GM12878 (cell line): ENCODE data around the gene GTF2IRD1. TPM values are rescaled to one million over a fixed set of nuclear protein-coding genes. Genes with fewer than 3 reads are reported as not detected.
"Not testable (repeated sequence)": the region's sequence is repeated elsewhere in the genome, so short reads cannot be mapped to it uniquely, and the experiment has no call there.

Source experiments
- ATAC-seq: fragments of 200-7000 bp; cut with Tn5 transposase; 3 replicates; pipeline ENCODE4 v1.9.1; 2020; ENCODE audit warnings: mild to moderate bottlenecking, moderate library complexity
- BruUV-seq: library from RNA; stranded (reverse); fragments of 400-500 nt; replicated peaks from 2 replicates; lab custom pipeline; 2021; lab: Mats Ljungman, UMichigan
- CTCF ChIA-PET: fragments of 300-600 bp; sonication (Branson Sonifier 250); formaldehyde crosslinking; extraction: SDS; loops from one replicate; lab custom pipeline; 2021; ENCODE audit warnings: inconsistent platforms; lab: Yijun Ruan, JAX
- POLR2A ChIA-PET: fragments of 350-600 bp; formaldehyde crosslinking; extraction: SDS; loops from one replicate; lab custom pipeline; 2021; ENCODE audit warnings: inconsistent platforms; lab: Charles Lee
- RAD21 ChIA-PET: fragments of 300-600 bp; sonication (Branson Sonifier 250); formaldehyde crosslinking; loops from one replicate; lab custom pipeline; 2023; ENCODE audit warnings: antibody characterized with exemption; ENCODE audit not compliant: unreplicated experiment; lab: Charles Lee
- SMC1A ChIA-PET: fragments of 300-600 bp; sonication (Branson Sonifier 250); formaldehyde crosslinking; loops from one replicate; lab custom pipeline; 2023; ENCODE audit not compliant: unreplicated experiment, uncharacterized antibody; lab: Charles Lee
- DNase-seq: peaks from one replicate; pipeline ENCODE4 v3.0.0-alpha.2; 2011; ENCODE audit warnings: low read depth, low spot score
- FAIRE-seq: peaks from 3 replicates; lab custom pipeline; 2011; peaks lifted over from hg19 to GRCh38; lab: Jason Lieb, UNC
- H2AFZ ChIP-seq: 2 replicates; pipeline ENCODE4 v1.6.0; 2011; ENCODE audit warnings: low read depth, low read length, control low read depth; ENCODE audit not compliant: control insufficient read depth
- H3K27ac ChIP-seq: 2 replicates; pipeline ENCODE4 v1.5.1; 2011; ENCODE audit warnings: control low read depth; ENCODE audit not compliant: control insufficient read depth, insufficient read depth
- H3K27me3 ChIP-seq, 2 experiments: replicated peaks in 1 of 2; 2 replicates each; pipeline versions ENCODE4 v1.6.0 to v1.6.1; 2011; ENCODE audit warnings: low read length in 1 of 2; ENCODE audit not compliant: control insufficient read depth in 2 of 2, insufficient read depth in 2 of 2
- H3K36me3 ChIP-seq, 2 experiments: 2 replicates each; pipeline ENCODE4 v1.5.1; 2011; ENCODE audit warnings: low read length in 1 of 2; ENCODE audit not compliant: control insufficient read depth in 2 of 2, insufficient read depth in 2 of 2
- H3K4me1 ChIP-seq: 2 replicates; pipeline ENCODE4 v1.6.1; 2011; ENCODE audit warnings: mild to moderate bottlenecking, low read length, moderate library complexity, mixed read lengths; ENCODE audit not compliant: control insufficient read depth, insufficient read depth
- H3K4me2 ChIP-seq: 2 replicates; pipeline ENCODE4 v1.6.0; 2011; ENCODE audit warnings: control low read depth; ENCODE audit not compliant: control insufficient read depth, insufficient read depth
- H3K4me3 ChIP-seq: fragments of 200-600 bp; sonication (generic); 2 replicates; pipeline ENCODE4 v1.5.1; 2016
- H3K79me2 ChIP-seq: 2 replicates; pipeline ENCODE4 v1.6.0; 2011; ENCODE audit warnings: low read length; ENCODE audit not compliant: control insufficient read depth, insufficient read depth
- H3K9ac ChIP-seq: 2 replicates; pipeline ENCODE4 v1.8.0; 2011; ENCODE audit warnings: low read length, control low read depth, mixed read lengths; ENCODE audit not compliant: control insufficient read depth, insufficient read depth
- H3K9me3 ChIP-seq: replicated peaks from 3 replicates; pipeline ENCODE4 v1.5.1; 2011; ENCODE audit warnings: mild to moderate bottlenecking, low read length; ENCODE audit not compliant: control insufficient read depth, insufficient read depth
- H4K20me1 ChIP-seq: 2 replicates; pipeline ENCODE4 v1.6.0; 2011; ENCODE audit not compliant: control insufficient read depth, insufficient read depth
- IKZF2 ChIP-seq, 2 experiments: fragments of 450-650 bp; IDR thresholded peaks; 2 replicates each; pipeline ENCODE4 v1.6.1; 2017; ENCODE audit warnings: mild to moderate bottlenecking in 2 of 2, moderate library complexity in 2 of 2
- RAD51 ChIP-seq: fragments of 450-650 bp; IDR thresholded peaks from 2 replicates; pipeline ENCODE4 v1.6.1; 2016; ENCODE audit warnings: moderate library complexity, mild to moderate bottlenecking, inconsistent platforms
- SMC3 ChIP-seq: IDR thresholded peaks from 2 replicates; pipeline ENCODE4 v1.6.1; 2011; ENCODE audit warnings: low read length, improper control_type of control experiment, borderline replicate concordance
- TCF7 ChIP-seq: IDR thresholded peaks from 2 replicates; pipeline ENCODE4 v1.6.1; 2014; ENCODE audit warnings: antibody characterized with exemption, borderline replicate concordance
- WGBS: methylation state at CpG from one replicate; pipeline ENCODE4 v1.1.6; 2016; ENCODE audit warnings: low lambda C conversion rate; ENCODE audit not compliant: insufficient replicate concordance, insufficient coverage; ENCODE audit errors: missing lambda C conversion rate; 5-methylcytosine and 5-hydroxymethylcytosine counted together
- in situ Hi-C: fragments of 300-500 bp; cut with MboI; formaldehyde crosslinking; loops from 9 replicates; pipeline ENCODE4 v1.14.3; 2018; ENCODE audit warnings: mixed read lengths
- intact Hi-C: fragments of 100-400 bp; cut with micrococcal nuclease; formaldehyde crosslinking; loops from one replicate; pipeline ENCODE4 v1.14.2; 2022; ENCODE audit not compliant: unreplicated experiment
- polyA plus RNA-seq, 11 experiments: library from polyadenylated mRNA; depleted of rRNA in 4 of 11; unstranded in 6 of 11; stranded (reverse) in 5 of 11; fragments of >200 nt; fragmentation: Nextera tagmentation in 4 of 11; fragmentation: Illumina TruSeq in 1 of 11; extraction: Ambion mirVana in 4 of 11; extraction: Trizol in 1 of 11; gene quantifications; 1 replicate in 1 of 11; 2 replicates in 10 of 11; pipeline versions ENCODE4 v1.2.1 to v1.2.3, GENCODE V29; 2011 to 2016; ENCODE audit warnings: inconsistent platforms in 2 of 11, missing spikeins in 2 of 11, low read depth in 1 of 11
- total RNA-seq, 4 experiments: library from RNA; depleted of rRNA in 3 of 4; stranded (reverse); fragments of >200 nt in 3 of 4; fragmentation: Illumina TruSeq in 1 of 4; extraction: Trizol in 1 of 4; gene quantifications; 2 replicates each; pipeline versions ENCODE4 v1.2.1 to v1.2.3, GENCODE V29; 2013 to 2021

Gene GTF2IRD1
- total and polyA plus RNA-seq, 10 of the 15 experiments (the other 5 are each of a cell fraction or from before 2014, with no cell fraction given), result 0.48 to 3.0 (median 1.3) TPM

DNA sequence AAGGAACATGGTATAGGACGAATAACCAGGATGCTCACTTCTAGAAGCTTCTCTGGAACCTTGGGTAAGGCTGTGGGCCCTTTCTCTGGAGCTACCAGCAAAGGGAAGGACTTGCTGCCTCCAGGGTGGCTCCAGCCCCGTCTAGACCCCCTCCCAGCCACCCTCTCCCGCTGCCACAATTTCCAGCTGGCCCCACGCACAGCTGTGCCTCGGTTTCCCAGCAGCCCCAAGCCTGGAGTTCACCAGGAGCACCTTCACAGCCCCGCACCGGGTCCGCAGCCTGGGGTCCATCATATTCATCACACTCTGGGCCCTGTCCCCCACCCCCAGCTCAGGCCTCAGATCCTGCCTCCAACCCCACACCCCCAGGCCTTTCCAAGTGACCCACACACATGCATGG is 35.6 kb upstream of the GTF2IRD1 start (continued):
- TF ChIP-seq TCF7 (no peak), RAD51 (no peak), SMC3 (no peak)

DNA sequence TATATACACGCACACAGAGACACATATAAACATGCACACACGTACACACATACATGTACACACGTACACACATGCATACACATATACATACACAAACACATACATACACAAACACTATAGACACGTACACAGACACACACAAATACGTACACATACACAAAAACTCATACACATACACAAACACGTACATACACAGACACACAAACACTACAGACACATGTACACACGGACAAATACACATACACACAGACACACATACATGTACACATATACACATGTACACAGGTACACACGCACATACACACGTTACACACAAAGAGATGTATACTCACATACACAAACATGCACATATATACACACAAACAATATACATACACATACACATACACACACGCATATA is 35.2 kb upstream of the GTF2IRD1 start:
- Histone ChIP-seq H3K4me1 (no peaks in the 10 kb centered on the region; the same call in 1 of the 2 replicates), H3K27me3 (no peaks in the 10 kb centered on the region), H3K4me2 (no peak overlapping the region), H3K4me3 (no peak overlapping the region), H3K27ac (no peak overlapping the region), H3K9me3 (no peaks in the 10 kb centered on the region), H2AFZ (no peak overlapping the region), H4K20me1 (no peaks in the 10 kb centered on the region), H3K36me3 (no peaks in the 10 kb centered on the region), H3K79me2 (no peaks in the 10 kb centered on the region), H3K9ac (no peak overlapping the region)
- ChIA-PET SMC1A (interaction anchor here (0.7 to 1.5 kb wide), 6 partner anchors 28 to 627 kb away, joined by 3 to 5 read pairs (median 4); no protein-coding TSS in a partner anchor), CTCF (interaction anchor here (0.8 to 5.7 kb wide), 7 partner anchors 8 to 653 kb away, joined by 3 to 70 read pairs (median 3); no protein-coding TSS in a partner anchor), RAD21 (interaction anchor here (1.0 to 2.4 kb wide), 3 partner anchors 148 to 150 kb away, joined by 3 to 13 read pairs (median 11); no protein-coding TSS in a partner anchor), POLR2A (no interaction called here)
- FAIRE-seq, result no peak
- TF ChIP-seq IKZF2 (IDR thresholded peaks at IDR 0.05), result no peak
- in situ Hi-C loops, result loop anchor here (10.0 kb wide), 1 partner anchor 456 kb away; no protein-coding TSS in a partner anchor
- intact Hi-C loops, result loop anchor here (5.0 to 10.0 kb wide), 3 partner anchors 129 to 629 kb away; no protein-coding TSS in a partner anchor
- DNase-seq, result no peak
- BruUV-seq, result no TSS peak
- ATAC-seq, result no peak
- WGBS, result 46% methylated on average over 10 of the region's 10 CpGs

DNA sequence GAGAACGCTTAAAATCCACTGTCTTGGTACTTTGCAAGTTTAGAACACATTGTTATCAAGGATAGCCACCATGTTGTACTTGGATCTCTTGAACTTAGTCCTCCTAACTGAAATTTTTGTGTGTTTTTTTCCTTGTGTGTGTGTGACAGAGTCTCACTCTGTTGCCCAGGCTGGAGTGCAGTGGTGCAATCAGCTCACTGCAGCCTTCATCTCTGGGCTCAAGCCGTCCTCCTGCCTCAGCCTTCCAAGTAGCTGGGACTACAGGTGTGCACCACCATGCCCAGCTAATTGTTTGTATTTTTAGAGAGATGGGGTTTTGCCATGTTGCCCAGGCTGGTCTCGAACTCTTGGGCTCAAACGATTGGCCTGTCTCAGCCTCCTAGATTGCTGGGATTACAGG is 34.5 kb upstream of the GTF2IRD1 start:
- intact Hi-C loops, result loop anchor here (5.0 to 10.0 kb wide), 3 partner anchors 128 to 628 kb away; no protein-coding TSS in a partner anchor
- H3K27me3 ChIP-seq, ATAC-seq, H3K4me2 ChIP-seq, H3K9me3 ChIP-seq, H3K27ac ChIP-seq, H2AFZ ChIP-seq, POLR2A ChIA-PET, FAIRE-seq, H3K9ac ChIP-seq, H4K20me1 ChIP-seq, H3K4me3 ChIP-seq, DNase-seq, H3K79me2 ChIP-seq, H3K4me1 ChIP-seq, BruUV-seq, H3K36me3 ChIP-seq: not testable (repeated sequence)
- in situ Hi-C loops, result loop anchor here (10.0 kb wide), 1 partner anchor 456 kb away; no protein-coding TSS in a partner anchor
- ChIA-PET SMC1A (interaction anchor here (1.2 to 1.5 kb wide), 2 partner anchors 168 to 627 kb away, joined by 3 to 5 read pairs; no protein-coding TSS in a partner anchor), CTCF (interaction anchor here (0.9 to 5.7 kb wide), 3 partner anchors 9 to 148 kb away, joined by 3 to 70 read pairs (median 3); no protein-coding TSS in a partner anchor), RAD21 (interaction anchor here (0.5 to 2.4 kb wide), 3 partner anchors 24 to 149 kb away, joined by 3 to 13 read pairs (median 3); no protein-coding TSS in a partner anchor)
- 24% methylated on average over 4 of the region's 4 CpGs for WGBS
